Adrenal gland (tissue), 19 donors: Measurements from ENCODE around the gene PRPF38A. TPM values are rescaled to one million over a fixed set of nuclear protein-coding genes. Genes with fewer than 3 reads are reported as not detected.

Experiments
- DNase-seq, 7 donors: peaks; one replicate each; pipeline ENCODE4 v3.0.0-alpha.2; 2019 to 2020
- H3K27ac ChIP-seq, 5 donors: fragments of 200-600 bp; sonication (generic) in 4 of 5; 1 replicate in 3 of 5; 2 replicates in 2 of 5; pipeline versions ENCODE4 v1.5.1 to v1.8.0; 2016 to 2020; ENCODE audit warnings: mild to moderate bottlenecking in 1 of 5
- H3K27me3 ChIP-seq: fragments of 200-600 bp; 2 replicates; pipeline ENCODE4 v1.8.0; 2021
- H3K36me3 ChIP-seq, 2 donors: fragments of 200-600 bp; replicated peaks in 1 of 2; 1 replicate in 1 of 2; 2 replicates in 1 of 2; pipeline versions ENCODE4 v1.5.1 to v1.8.0; 2018 to 2022
- H3K4me1 ChIP-seq, 2 donors: fragments of 200-600 bp; replicated peaks in 1 of 2; 1 replicate in 1 of 2; 2 replicates in 1 of 2; pipeline versions ENCODE4 v1.5.1 to v1.8.0; 2018 to 2021
- H3K4me3 ChIP-seq, 4 donors: fragments of 200-600 bp; sonication (generic) in 3 of 4; one replicate each; pipeline ENCODE4 v1.5.1; 2016 to 2018
- H3K9me3 ChIP-seq, 3 donors: fragments of 200-600 bp; sonication (generic) in 1 of 3; replicated peaks in 1 of 3; 1 replicate in 2 of 3; 2 replicates in 1 of 3; pipeline versions ENCODE4 v1.5.1 to v1.8.0; 2016 to 2021
- CTCF ChIP-seq, 6 experiments: fragments of 450-650 bp in 4 of 6; fragments of 200-600 bp in 2 of 6; sonication (generic) in 1 of 6; IDR thresholded peaks; 1 replicate in 5 of 6; 2 replicates in 1 of 6; pipeline versions ENCODE4 v1.5.1 to v1.8.0; 2016 to 2021; ENCODE audit warnings: antibody characterized with exemption in 6 of 6, mild to moderate bottlenecking in 2 of 6, moderate library complexity in 1 of 6
- POLR2A ChIP-seq, 2 donors: fragments of 450-650 bp; IDR thresholded peaks; one replicate each; pipeline ENCODE4 v1.6.1; 2017; ENCODE audit warnings: antibody characterized with exemption in 2 of 2, mild to moderate bottlenecking in 2 of 2, moderate library complexity in 1 of 2
- WGBS, 4 donors: extraction: QIAGEN DNeasy Blood & Tissue Kit in 2 of 4; methylation state at CpG; one replicate each; pipeline versions ENCODE4 v1.1.5 to v1.1.7; 2013 to 2017; 5-methylcytosine and 5-hydroxymethylcytosine counted together
- intact Hi-C, 2 donors: fragments of 100-400 bp; cut with DNase I; formaldehyde crosslinking; loops; one replicate each; pipeline versions ENCODE4 v1.14.1 to v1.15.0; 2022 to 2023
- long read RNA-seq, 10 donors: library from polyadenylated mRNA in 3 of 10; unstranded in 2 of 10; stranded (forward) in 1 of 10; transcript quantifications; one replicate each; pipeline ENCODE4 v2.0.0 and lab custom pipeline, GENCODE V29; 2021 to 2026
- polyA plus RNA-seq, 3 donors: library from polyadenylated mRNA; stranded (reverse); fragments of 200-250 nt in 2 of 3; fragments of 350-450 nt in 1 of 3; fragmentation: Illumina TruSeq in 1 of 3; extraction: RNeasy Lipid Tissue Mini Kit (QIAGEN cat#74804) in 1 of 3; gene quantifications; one replicate each; pipeline ENCODE4 v1.2.3, GENCODE V29; 2013 to 2014
- total RNA-seq, 9 donors: library from RNA; depleted of rRNA in 4 of 9; stranded (reverse); fragments of >200 nt in 4 of 9; fragments of 120-200 nt in 1 of 9; fragmentation: NEBNext Ultra II Directional in 1 of 9; extraction: Animal tissue kit (Norgen Biotek cat#: 25700) in 1 of 9; gene quantifications; one replicate each; pipeline versions ENCODE4 v1.1.0 to v1.2.4, GENCODE V29; 2013 to 2023
- donor health status: healthy with polysubstance abuse.
- donor health status: Bipolar disorder and iron deficiency.
- donor health status: DM: yes; HTN: yes; CAD: no.
- donor health status: DM: no; HTN: no; CAD: no.
- donor health status: DM: no; HTN: no; CAD: no.
- donor health status: DM: yes; HTN: yes; CAD: no.

The PRPF38A gene
- 10 to 100 TPM in 7 of 9 donors, 1 to 10 TPM in 2; 5.1 to 33.7 (median 20.2) TPM for total RNA-seq
- polyA plus RNA-seq = 10 to 100 TPM in 2 of 3 donors, 1 to 10 TPM in 1; 8.9 to 20.0 (median 10.2) TPM
- long read RNA-seq, donor 1, full-length matches to known transcripts = 13 of 13 reads
- long read RNA-seq, donor 1, partial matches to known transcripts = 0 of 13 reads
- long read RNA-seq, donor 1, other reads (novel, unspliced or antisense) = 0 of 13 reads
- long read RNA-seq, donor 2, full-length matches to known transcripts = 4 of 4 reads
- long read RNA-seq, donor 2, partial matches to known transcripts = 0 of 4 reads
- long read RNA-seq, donor 2, other reads (novel, unspliced or antisense) = 0 of 4 reads
- long read RNA-seq, donor 3, full-length matches to known transcripts = 5 of 5 reads
- long read RNA-seq, donor 3, partial matches to known transcripts = 0 of 5 reads
- long read RNA-seq, donor 3, other reads (novel, unspliced or antisense) = 0 of 5 reads
- long read RNA-seq, donor 4, full-length matches to known transcripts = 17 of 19 reads
- long read RNA-seq, donor 4, partial matches to known transcripts = 0 of 19 reads
- long read RNA-seq, donor 4, other reads (novel, unspliced or antisense) = 2 of 19 reads
- long read RNA-seq, donor 5, full-length matches to known transcripts = 29 of 29 reads
- long read RNA-seq, donor 5, partial matches to known transcripts = 0 of 29 reads
- long read RNA-seq, donor 5, other reads (novel, unspliced or antisense) = 0 of 29 reads
- long read RNA-seq, donor 6, full-length matches to known transcripts = 13 of 14 reads
- long read RNA-seq, donor 6, partial matches to known transcripts = 0 of 14 reads
- long read RNA-seq, donor 6, other reads (novel, unspliced or antisense) = 1 of 14 reads
- long read RNA-seq, donor 7, full-length matches to known transcripts = 5 of 5 reads
- long read RNA-seq, donor 7, partial matches to known transcripts = 0 of 5 reads
- long read RNA-seq, donor 7, other reads (novel, unspliced or antisense) = 0 of 5 reads
- long read RNA-seq, donor 8, full-length matches to known transcripts = 14 of 14 reads
- long read RNA-seq, donor 8, partial matches to known transcripts = 0 of 14 reads
- long read RNA-seq, donor 8, other reads (novel, unspliced or antisense) = 0 of 14 reads
- long read RNA-seq, donor 9, full-length matches to known transcripts = 8 of 8 reads
- long read RNA-seq, donor 9, partial matches to known transcripts = 0 of 8 reads
- long read RNA-seq, donor 9, other reads (novel, unspliced or antisense) = 0 of 8 reads
- long read RNA-seq, donor 10, full-length matches to known transcripts = 3 of 3 reads
- long read RNA-seq, donor 10, partial matches to known transcripts = 0 of 3 reads
- long read RNA-seq, donor 10, other reads (novel, unspliced or antisense) = 0 of 3 reads

GRCh38 chr1:52404116-52404974, at the start of gene PRPF38A, which contains the start of gene ORC1:
TSS of gene PRPF38A (plus strand) at chr1:52404602. CDS start at chr1:52404750, 148 bp downstream.
TSS of gene ORC1 (minus strand) at chr1:52404423. CDS start at chr1:52402223, 2,200 bp downstream.
- TF ChIP-seq POLR2A (IDR thresholded peaks at IDR 0.05) = peak; percentile 33 to 67
- peak; percentile 9 to 81 (median 52) for TF ChIP-seq CTCF (IDR thresholded peaks at IDR 0.05)
- WGBS, 4 donors = 0 to 1% (median 0%) methylated on average over 37 to 57 of the region's 57 CpGs
- H3K4me1 ChIP-seq = peaks cover 9 to 22% of the 10 kb centered on the region in 2 donors
- no peaks in the 10 kb centered on the region for H3K9me3 ChIP-seq
- H3K27me3 ChIP-seq = no peaks in the 10 kb centered on the region
- intact Hi-C loops = loop anchor here in 1 of 2 donors (10.0 kb wide), 1 partner anchor 280 kb away; no protein-coding TSS in a partner anchor
- peaks cover 0 to 17% of the 10 kb centered on the region in 2 donors for H3K36me3 ChIP-seq
- H3K27ac ChIP-seq = peak within 1 kb of the TSS; percentile 72 to 96 (median 84)
- H3K4me3 ChIP-seq = peak within 1 kb of the TSS; percentile 73 to 89 (median 86)
- peak; percentile 97 to 99 (median 98) for DNase-seq

- H3K36me3 ChIP-seq = peaks cover 0 to 88% of the 10 kb centered on the region in 2 donors
- no peaks in the 10 kb centered on the region for H3K4me1 ChIP-seq
- H3K9me3 ChIP-seq = no peaks in the 10 kb centered on the region
- peak in 1 of 7 donors; percentile 44 for DNase-seq
- H3K27ac ChIP-seq = no peak overlapping the region
- no peak for TF ChIP-seq CTCF (IDR thresholded peaks at IDR 0.05)
- no peak for TF ChIP-seq POLR2A (IDR thresholded peaks at IDR 0.05)
- 91 to 95% (median 92%) methylated on average over 8 of the region's 8 CpGs for WGBS, 4 donors
- H3K4me3 ChIP-seq = no peak overlapping the region
- H3K27me3 ChIP-seq = no peaks in the 10 kb centered on the region
- intact Hi-C loops = no loop called here
Measured at GRCh38 chr1:52355436-52355835, 49.0 kb upstream of the PRPF38A start.

GRCh38 chr1:52355847-52356505, 48.4 kb upstream of the PRPF38A start:
- Histone ChIP-seq H3K27me3 (no peaks in the 10 kb centered on the region), H3K9me3 (no peaks in the 10 kb centered on the region), H3K4me1 (no peaks in the 10 kb centered on the region), H3K27ac (no peak overlapping the region), H3K36me3 (peaks cover 0 to 93% of the 10 kb centered on the region in 2 donors), H3K4me3 (no peak overlapping the region)
- WGBS, 4 donors = 85 to 90% (median 89%) methylated on average over 9 to 11 of the region's 11 CpGs
- no peak for DNase-seq
- intact Hi-C loops = no loop called here
- TF ChIP-seq POLR2A (IDR thresholded peaks at IDR 0.05) (no peak), CTCF (IDR thresholded peaks at IDR 0.05) (no peak)
